Forelimb muscle (tissue), 1 donor: ENCODE measurements around the gene RPL32. TPM values are rescaled to one million over a fixed set of nuclear protein-coding genes. Genes with fewer than 3 reads are reported as not detected.
"Not testable (repeated sequence)": the region's sequence is repeated elsewhere in the genome, so short reads cannot be mapped to it uniquely, and the experiment has no call there.

Experiments
- DNase-seq: peaks from one replicate; pipeline ENCODE4 v3.0.0-alpha.2; 2013; ENCODE audit warnings: low read depth
- polyA plus RNA-seq: library from polyadenylated mRNA; unstranded; fragments of 120-200 nt; gene quantifications from one replicate; pipeline ENCODE4 v1.2.1, GENCODE V29; 2013; ENCODE audit not compliant: insufficient read length

The RPL32 gene
- 3,469 TPM for polyA plus RNA-seq

GRCh38 chr3:12841149-12841969, at the start of gene RPL32:
Gene RPL32, minus strand, starts transcription at chr3:12841565. Its CDS starts 1,328 bp downstream, at chr3:12840237.
- peak; percentile 97 for DNase-seq

- no peak for DNase-seq
Measured at GRCh38 chr3:12890610-12891390, 49.4 kb upstream of the RPL32 start.

DNA sequence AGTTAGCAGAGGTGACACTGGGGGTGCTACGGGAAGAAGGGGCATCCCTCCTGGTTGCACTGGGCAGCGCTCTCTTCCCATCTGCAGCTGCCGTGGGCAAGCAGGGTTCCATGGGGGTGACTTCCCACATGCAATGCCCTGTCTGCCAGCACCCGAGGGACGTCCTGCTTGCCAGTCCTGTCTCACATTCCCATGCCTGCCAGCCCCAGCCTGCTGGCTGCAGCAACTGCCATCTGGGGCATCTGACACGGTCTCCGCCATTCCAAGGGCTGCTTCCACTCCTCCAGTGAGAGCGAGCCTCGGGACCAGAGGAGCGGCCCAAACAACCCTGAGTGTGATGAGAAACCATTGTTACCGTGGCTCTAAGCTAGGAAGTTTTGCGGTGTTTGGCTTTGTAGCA, 45.4 kb upstream of the RPL32 start:
- no peak for DNase-seq

DNA sequence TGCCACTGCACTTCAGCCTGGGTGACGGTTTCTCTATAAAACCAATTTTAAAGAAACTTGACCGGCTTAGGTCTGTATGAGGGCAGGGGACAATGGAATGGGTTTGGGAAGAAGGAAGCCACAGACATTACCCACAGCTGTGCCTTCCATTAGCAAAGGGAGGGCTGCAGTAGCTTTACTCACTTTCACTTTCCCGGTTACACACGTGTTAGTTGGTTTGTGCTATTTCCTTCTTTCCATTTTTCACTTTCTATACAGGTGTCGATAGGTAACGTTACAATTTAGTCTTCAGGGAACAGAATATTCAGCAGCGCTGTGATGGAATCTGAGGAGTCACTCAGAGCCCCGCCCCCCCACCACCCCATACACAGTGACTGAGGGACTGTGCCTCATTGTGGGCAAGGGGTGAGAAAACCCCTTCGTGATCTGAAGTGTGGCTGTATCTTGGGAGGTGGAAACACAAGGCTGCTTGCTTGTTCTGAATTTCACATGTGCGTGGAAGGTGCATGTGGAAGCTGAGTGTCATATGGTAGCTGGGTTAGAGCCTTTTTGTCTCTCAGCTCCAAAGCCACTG, 44.8 kb upstream of the RPL32 start:
- DNase-seq = no peak

DNA sequence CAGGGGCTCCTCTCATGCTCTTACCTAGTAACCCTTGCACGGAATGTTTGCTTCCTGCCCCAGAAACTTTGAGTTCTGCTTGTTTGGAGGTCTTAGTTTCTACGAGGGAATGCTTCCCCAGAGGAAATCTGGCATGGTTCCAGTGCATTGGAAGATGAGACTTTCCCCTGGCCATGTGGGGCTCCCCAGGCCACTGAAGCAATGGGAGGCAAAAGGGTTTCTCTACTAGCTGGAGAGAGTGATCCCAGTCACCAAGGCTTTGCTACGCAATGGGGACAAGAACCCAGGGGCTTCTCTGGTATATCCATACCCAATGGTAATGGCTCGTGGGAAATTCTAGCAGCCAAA, 44.2 kb upstream of the RPL32 start:
- DNase-seq = no peak

DNA sequence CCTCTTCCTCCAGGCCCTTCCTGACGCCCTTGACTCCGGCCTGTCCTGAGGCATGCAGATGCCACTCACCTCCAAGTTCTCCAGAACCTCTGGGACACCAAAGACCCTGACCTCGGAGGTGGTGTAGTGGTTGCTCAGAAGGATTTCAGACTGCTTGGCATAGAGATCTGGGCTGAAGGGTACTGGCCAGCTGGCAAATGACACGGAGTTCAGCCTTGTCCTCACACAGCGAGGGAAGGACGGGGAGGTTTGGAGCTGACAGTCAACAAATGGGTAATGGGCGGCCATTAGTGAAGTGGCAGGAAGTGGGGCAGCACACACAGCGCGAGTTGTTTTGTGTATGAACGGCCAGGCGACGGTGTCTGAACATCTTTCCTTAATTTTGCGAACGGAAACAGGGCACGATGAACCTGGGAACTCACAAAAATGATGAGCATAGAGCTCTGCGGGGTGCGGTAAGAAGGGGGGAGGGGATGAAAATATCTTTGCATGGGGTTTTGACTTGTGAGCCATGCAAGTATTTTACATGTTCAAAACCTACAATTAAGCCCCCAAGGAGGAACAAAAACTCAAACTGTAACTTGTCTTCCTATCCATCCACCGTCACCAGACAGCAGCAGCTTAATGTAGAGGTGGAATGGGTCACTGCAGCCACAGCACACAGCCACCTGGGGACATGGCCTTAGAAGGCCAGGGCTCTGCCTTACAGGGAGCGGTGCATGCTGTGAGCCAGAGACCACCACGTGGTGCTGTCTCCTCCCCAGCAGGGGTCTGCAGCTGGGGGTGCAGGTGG, 43.6 kb upstream of the RPL32 start:
- no peak for DNase-seq

GRCh38 chr3:12884186-12884680, 42.9 kb upstream of the RPL32 start:
- DNase-seq = no peak

GRCh38 chr3:12882336-12883310, 41.3 kb upstream of the RPL32 start:
- DNase-seq = no peak

GRCh38 chr3:12881858-12882257, 40.5 kb upstream of the RPL32 start:
- DNase-seq = not testable (repeated sequence)

DNA sequence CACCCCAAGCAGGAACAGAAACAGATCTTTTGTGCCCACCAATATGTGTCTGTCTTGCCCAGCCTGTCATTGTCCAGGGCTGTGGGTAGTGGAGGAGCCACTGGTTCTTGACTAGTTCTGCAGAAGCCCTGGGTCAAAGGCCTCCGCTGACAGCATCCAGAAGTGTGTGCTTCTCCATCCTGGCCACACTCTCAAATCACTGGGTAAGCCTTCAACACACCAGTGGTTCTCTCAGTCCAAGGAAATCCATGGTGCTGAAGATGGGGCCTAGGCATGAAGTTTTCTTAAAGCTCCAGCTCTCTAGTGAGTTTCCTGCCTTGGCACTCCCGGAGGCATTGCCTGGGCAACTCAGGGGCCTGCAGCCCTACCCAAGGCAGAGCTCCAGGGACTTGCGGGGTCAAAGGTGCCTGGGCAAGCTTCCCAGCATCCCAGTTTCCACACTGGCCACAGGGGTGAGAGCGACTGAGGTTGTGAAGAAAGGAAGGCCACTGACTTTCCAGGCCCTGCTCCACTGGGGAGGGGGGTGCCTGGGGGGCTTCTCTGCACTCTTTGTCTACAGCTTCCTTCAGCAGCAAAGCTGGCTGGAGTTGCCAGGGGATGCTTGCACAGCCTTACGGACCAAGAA, 37.9 kb upstream of the RPL32 start:
- DNase-seq = no peak

DNA sequence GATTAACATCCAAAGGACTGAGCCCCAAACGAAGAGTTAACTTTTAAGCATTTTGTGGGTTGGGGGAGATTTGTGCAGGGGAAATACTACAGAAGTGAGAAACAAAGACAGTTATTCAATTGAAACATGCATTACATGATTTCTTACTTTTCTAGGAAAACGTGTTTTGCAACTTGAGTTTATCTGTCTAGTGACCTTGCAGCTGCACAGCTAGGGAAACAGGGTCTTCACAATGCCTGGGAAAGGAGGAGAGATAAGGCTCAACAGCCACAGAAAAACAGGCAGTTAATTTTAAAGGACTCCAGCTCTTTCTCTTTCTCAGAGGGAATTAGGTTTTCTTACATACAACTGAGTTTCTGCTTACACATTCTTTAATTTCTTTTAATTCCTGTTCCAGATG, 37.4 kb upstream of the RPL32 start:
- DNase-seq = not testable (repeated sequence)

DNA sequence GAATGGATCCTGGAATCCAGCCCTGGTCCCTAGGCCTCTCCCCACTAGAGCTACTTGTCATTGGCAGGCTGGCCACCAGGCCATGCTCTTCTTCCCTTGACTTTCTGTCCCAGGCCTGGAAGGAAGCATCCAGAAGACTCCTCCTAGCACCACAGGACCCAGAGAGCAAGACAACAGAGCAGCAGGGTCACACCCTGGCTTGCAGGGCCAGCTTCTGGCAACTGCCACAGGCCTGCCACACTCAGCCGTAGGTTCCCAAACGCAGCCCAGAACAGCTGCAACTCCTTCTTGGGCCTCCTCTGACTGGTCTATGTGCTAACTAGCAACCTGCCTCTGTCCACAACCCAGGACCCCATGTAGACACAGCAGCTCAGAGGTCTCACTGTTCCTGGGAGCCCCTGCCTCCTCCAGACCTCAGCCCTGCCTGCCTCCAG, 36.8 kb upstream of the RPL32 start:
- no peak for DNase-seq

- no peak for DNase-seq
Measured at GRCh38 chr3:12877040-12877439, 35.7 kb upstream of the RPL32 start.

DNA sequence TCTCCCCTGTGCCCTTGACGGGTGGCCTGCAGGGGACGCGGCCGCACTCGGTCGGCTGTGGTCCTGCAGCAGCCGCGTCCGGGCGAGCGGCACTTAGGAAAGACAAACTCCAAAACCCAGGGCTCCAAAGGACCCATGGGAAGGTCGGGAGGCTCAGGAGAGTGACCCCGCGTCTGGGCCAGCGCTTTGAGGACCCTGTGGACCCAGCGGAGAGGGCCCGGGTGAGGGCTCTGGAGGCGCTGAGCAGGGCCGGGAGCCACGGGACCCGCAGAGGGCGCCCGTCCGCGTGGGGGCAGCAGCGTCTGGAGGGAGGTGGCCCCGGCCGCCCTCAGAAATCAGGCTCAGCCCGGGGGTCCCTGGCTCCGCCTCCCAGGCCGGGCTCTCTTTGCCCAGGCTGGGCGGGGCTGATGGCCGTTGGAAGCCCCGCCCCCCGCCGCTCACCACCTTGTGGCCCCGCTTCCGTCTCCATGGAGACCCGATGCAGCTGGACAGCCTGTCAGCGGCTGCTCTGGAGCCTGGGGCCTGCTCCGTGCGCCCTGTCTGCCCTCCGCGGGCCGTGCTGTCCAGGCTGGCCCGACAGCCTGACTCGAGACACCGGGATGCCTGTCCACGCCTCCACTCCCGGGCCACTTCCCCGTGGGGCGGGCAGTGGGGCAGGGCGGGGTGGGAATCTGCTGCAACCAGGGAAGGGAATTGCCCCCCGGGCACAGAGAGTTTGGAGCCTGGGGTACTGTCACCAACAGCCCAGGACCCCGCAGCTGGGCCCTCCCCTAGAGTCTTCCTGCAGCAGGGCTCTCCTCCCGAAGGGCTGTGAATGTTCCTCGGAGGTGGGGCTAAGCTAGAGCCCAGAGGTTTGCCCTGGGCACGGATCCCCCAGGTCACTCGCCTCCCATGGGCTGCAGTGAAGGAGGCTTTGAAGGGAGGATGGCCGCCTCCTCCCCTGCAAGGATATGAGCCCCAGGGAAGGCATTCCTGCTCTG, 34.8 kb upstream of the RPL32 start:
- no peak for DNase-seq

- DNase-seq = no peak
Measured at GRCh38 chr3:12871404-12871983, 30.1 kb upstream of the RPL32 start.

DNA sequence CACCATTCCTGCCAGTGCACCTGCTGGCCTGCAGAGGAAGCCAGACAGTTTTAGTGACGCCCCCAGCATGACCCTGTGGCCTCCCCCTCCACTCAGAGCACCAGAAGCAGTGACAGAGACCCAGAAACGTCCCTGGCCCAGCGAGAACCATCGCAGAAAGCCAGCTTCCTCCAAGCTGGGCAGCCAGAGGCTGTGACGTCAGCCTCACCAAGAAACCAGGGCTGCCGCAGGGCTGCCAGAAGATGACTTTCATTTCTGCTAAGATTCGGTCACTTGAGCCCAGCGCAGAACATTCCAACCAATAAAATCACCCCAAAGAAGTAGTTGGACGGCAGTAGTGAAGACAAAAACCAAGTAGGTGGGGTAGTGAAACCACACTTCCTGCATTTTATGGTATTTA, 29.6 kb upstream of the RPL32 start:
- DNase-seq = no peak

DNA sequence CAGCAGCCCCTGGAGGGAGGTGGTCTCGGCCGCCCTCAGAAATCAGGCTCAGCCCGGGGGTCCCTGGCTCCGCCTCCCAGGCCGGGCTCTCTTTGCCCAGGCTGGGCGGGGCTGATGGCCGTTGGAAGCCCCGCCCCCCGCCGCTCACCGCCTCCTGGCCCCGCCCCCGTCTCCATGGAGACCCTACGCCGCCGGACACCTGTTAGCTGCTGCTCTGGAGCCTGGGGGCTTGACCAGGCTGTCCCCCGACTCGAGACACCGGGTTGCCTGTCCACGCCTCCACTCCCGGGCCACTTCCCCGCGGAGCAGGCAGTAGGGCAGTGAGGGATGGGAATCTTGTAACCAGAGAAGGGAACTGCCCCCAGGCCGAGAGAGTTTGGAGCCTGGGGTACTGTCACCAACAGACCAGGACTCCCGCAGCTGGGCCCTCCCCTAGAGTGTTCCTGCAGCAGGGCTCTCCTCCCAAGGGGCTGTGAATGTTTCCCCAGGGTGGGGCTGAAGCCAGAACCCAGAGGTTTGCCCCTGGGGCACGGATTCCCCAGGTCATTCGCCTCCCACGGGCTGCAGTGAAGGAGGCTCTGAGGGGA, 27.8 kb upstream of the RPL32 start:
- DNase-seq = no peak
